HepG2 (cell line): ENCODE data around the gene KRTAP10-8. TPM values are rescaled to one million over a fixed set of nuclear protein-coding genes. Genes with fewer than 3 reads are reported as not detected.

Experiments used
- ATAC-seq: fragments of 200-7000 bp; cut with Tn5 transposase; 3 replicates; pipeline ENCODE4 v1.9.1; 2020; ENCODE audit warnings: mild to moderate bottlenecking, moderate library complexity
- BruUV-seq: library from RNA; stranded (reverse); fragments of 400-500 nt; replicated peaks from 2 replicates; lab custom pipeline; 2021; lab: Mats Ljungman, UMichigan
- CTCF ChIA-PET: fragments of 300-600 bp; formaldehyde crosslinking; extraction: SDS; loops from one replicate; lab custom pipeline; 2021; ENCODE audit warnings: low total read pairs, inconsistent platforms, low intra/inter-chr PET ratio; lab: Yijun Ruan, JAX
- POLR2A ChIA-PET: fragments of 350-600 bp; sonication (Branson Sonifier 250); formaldehyde crosslinking; loops from one replicate; lab custom pipeline; 2020; ENCODE audit warnings: antibody characterized with exemption, inconsistent platforms; lab: Yijun Ruan, JAX
- DNase-seq: peaks from one replicate; pipeline ENCODE4 v3.0.0-alpha.2; 2015; ENCODE audit warnings: low spot score
- FAIRE-seq: peaks from 3 replicates; lab custom pipeline; 2011; peaks lifted over from hg19 to GRCh38; lab: Jason Lieb, UNC
- H2AFZ ChIP-seq: one replicate; pipeline ENCODE4 v1.6.1; 2011; ENCODE audit warnings: low read length, inconsistent platforms
- H3K27ac ChIP-seq: fragments of 300-600 bp; 3 replicates; pipeline ENCODE4 v1.8.0; 2011; ENCODE audit warnings: mixed run types, mild to moderate bottlenecking, mixed read lengths, low read length, inconsistent platforms; ENCODE audit not compliant: insufficient read depth; ENCODE audit errors: extremely low read length
- H3K27me3 ChIP-seq, 2 experiments: fragments of 200-600 bp in 1 of 2; 2 replicates in 1 of 2; 3 replicates in 1 of 2; pipeline versions ENCODE4 v1.6.0 to v1.8.0; 2011; ENCODE audit warnings: low read length in 2 of 2, mild to moderate bottlenecking in 2 of 2, moderate library complexity in 2 of 2, inconsistent platforms in 1 of 2; ENCODE audit not compliant: insufficient read depth in 2 of 2, control insufficient read depth in 1 of 2
- H3K36me3 ChIP-seq, 2 experiments: fragments of 200-600 bp in 1 of 2; replicated peaks in 1 of 2; 2 replicates in 1 of 2; 3 replicates in 1 of 2; pipeline versions ENCODE4 v1.5.1 to v1.8.0; 2011; ENCODE audit warnings: low read length in 2 of 2, inconsistent platforms in 1 of 2; ENCODE audit not compliant: insufficient read depth in 2 of 2, control insufficient read depth in 1 of 2
- H3K4me1 ChIP-seq: 2 replicates; pipeline ENCODE4 v1.5.1; 2012; ENCODE audit warnings: low read length, inconsistent platforms; ENCODE audit not compliant: insufficient read depth
- H3K4me2 ChIP-seq: 2 replicates; pipeline ENCODE4 v1.6.0; 2011; ENCODE audit warnings: low read depth, low read length, inconsistent platforms
- H3K4me3 ChIP-seq, 3 experiments: fragments of 200-600 bp in 1 of 3; sonication (generic), shearing (Covaris generic) in 1 of 3; replicated peaks in 1 of 3; 2 replicates each; pipeline ENCODE4 v1.5.1; 2011 to 2016; ENCODE audit warnings: low read length in 3 of 3, inconsistent platforms in 2 of 3, low read depth in 2 of 3, mild to moderate bottlenecking in 2 of 3, control low read depth in 1 of 3, mixed read lengths in 1 of 3; ENCODE audit not compliant: insufficient read depth in 1 of 3
- H3K79me2 ChIP-seq: one replicate; pipeline ENCODE4 v1.6.1; 2011; ENCODE audit warnings: low read length, inconsistent platforms; ENCODE audit not compliant: insufficient read depth
- H3K9ac ChIP-seq: 2 replicates; pipeline ENCODE4 v1.6.0; 2011; ENCODE audit warnings: mild to moderate bottlenecking, low read depth, low read length, inconsistent platforms; ENCODE audit not compliant: insufficient read depth
- H3K9me3 ChIP-seq: 2 replicates; pipeline ENCODE4 v1.5.1; 2012; ENCODE audit warnings: mild to moderate bottlenecking, low read length
- H4K20me1 ChIP-seq: 2 replicates; pipeline ENCODE4 v1.6.0; 2011; ENCODE audit warnings: inconsistent platforms, mild to moderate bottlenecking, low read length, moderate library complexity; ENCODE audit not compliant: insufficient read depth
- CEBPZ ChIP-seq: IDR thresholded peaks from 2 replicates; pipeline ENCODE4 v1.6.1; 2012; ENCODE audit warnings: low read length, improper control_type of control experiment
- HNRNPH1 ChIP-seq: fragments of 200-400 bp; formaldehyde crosslinking; optimal IDR thresholded peaks from 2 replicates; pipeline ENCODE3; 2017; ENCODE audit warnings: mild to moderate bottlenecking, low read depth, low read length
- HOXA5 ChIP-seq: sonication (generic); formaldehyde crosslinking; IDR thresholded peaks from 2 replicates; pipeline ENCODE4 v1.4.0; 2020; ENCODE audit warnings: missing genetic modification reagents
- IKZF4 ChIP-seq: sonication (generic); formaldehyde crosslinking; IDR thresholded peaks from 2 replicates; pipeline ENCODE4 v1.5.1; 2020; ENCODE audit warnings: borderline replicate concordance, mild to moderate bottlenecking, low read depth, missing genetic modification reagents; ENCODE audit errors: not compliant biosample characterization
- STAT5B ChIP-seq: sonication (generic); formaldehyde crosslinking; IDR thresholded peaks from 2 replicates; pipeline ENCODE4 v1.4.0; 2020; ENCODE audit warnings: missing genetic modification reagents
- SYNCRIP ChIP-seq: fragments of 200-400 bp; formaldehyde crosslinking; IDR thresholded peaks from 2 replicates; pipeline ENCODE4 v1.6.1; 2018; ENCODE audit warnings: mild to moderate bottlenecking, low read depth, low read length; ENCODE audit not compliant: insufficient read depth
- ZNF143 ChIP-seq: sonication (generic); formaldehyde crosslinking; IDR thresholded peaks from 2 replicates; pipeline ENCODE4 v1.4.0; 2020; ENCODE audit warnings: missing genetic modification reagents
- ZNF281 ChIP-seq: sonication (generic); formaldehyde crosslinking; IDR thresholded peaks from 2 replicates; pipeline ENCODE4 v1.4.0; 2020; ENCODE audit warnings: missing genetic modification reagents, borderline replicate concordance
- ZNF883 ChIP-seq: sonication (generic); formaldehyde crosslinking; IDR thresholded peaks from 2 replicates; pipeline ENCODE4 v1.5.1; 2020; ENCODE audit warnings: mild to moderate bottlenecking, missing genetic modification reagents; ENCODE audit errors: not compliant biosample characterization
- ZSCAN9 ChIP-seq: IDR thresholded peaks from 2 replicates; pipeline ENCODE4 v1.6.1; 2016; ENCODE audit warnings: borderline replicate concordance
- WGBS: methylation state at CpG from one replicate; pipeline ENCODE4 v1.1.6; 2017; ENCODE audit warnings: low lambda C conversion rate; 5-methylcytosine and 5-hydroxymethylcytosine counted together
- in situ Hi-C: cut with HindIII; loops from 2 replicates; pipeline ENCODE4 v1.10.0; 2017; ENCODE audit warnings: low pct_unique_long_range_greater_than_20kb; ENCODE audit not compliant: extremely low pct_ligation_motif_present
- intact Hi-C: fragments of 100-400 bp; cut with micrococcal nuclease; formaldehyde crosslinking; loops from one replicate; pipeline ENCODE4 v1.10.0; 2022; ENCODE audit not compliant: unreplicated experiment
- polyA plus RNA-seq, 8 experiments: library from polyadenylated mRNA; depleted of rRNA in 3 of 8; stranded (reverse) in 7 of 8; unstranded in 1 of 8; fragments of >200 nt; fragmentation: Illumina TruSeq in 4 of 8; extraction: Trizol in 4 of 8; gene quantifications; 2 replicates each; pipeline versions ENCODE4 v1.2.1 to v1.2.3, GENCODE V29; 2011 to 2016; ENCODE audit warnings: low read depth in 4 of 8, missing spikeins in 1 of 8, mixed read lengths in 1 of 8; ENCODE audit not compliant: insufficient read depth in 1 of 8
- total RNA-seq, 5 experiments: library from RNA; depleted of rRNA; stranded (reverse); fragments of >200 nt; fragmentation: Illumina TruSeq; extraction: Trizol; gene quantifications; 2 replicates each; pipeline ENCODE4 v1.2.3, GENCODE V29; 2016; ENCODE audit warnings: low read depth in 1 of 5
- TF ChIP-seq, protein P1 (sequence below): sonication (generic); formaldehyde crosslinking; IDR thresholded peaks from 2 replicates; pipeline ENCODE4 v1.8.0; 2023; ENCODE audit warnings: mild to moderate bottlenecking, missing genetic modification reagents

Gene KRTAP10-8
- total and polyA plus RNA-seq, 2 of the 13 experiments (the other 11 are each of a cell fraction or from before 2014, with no cell fraction given) = not detected

DNA sequence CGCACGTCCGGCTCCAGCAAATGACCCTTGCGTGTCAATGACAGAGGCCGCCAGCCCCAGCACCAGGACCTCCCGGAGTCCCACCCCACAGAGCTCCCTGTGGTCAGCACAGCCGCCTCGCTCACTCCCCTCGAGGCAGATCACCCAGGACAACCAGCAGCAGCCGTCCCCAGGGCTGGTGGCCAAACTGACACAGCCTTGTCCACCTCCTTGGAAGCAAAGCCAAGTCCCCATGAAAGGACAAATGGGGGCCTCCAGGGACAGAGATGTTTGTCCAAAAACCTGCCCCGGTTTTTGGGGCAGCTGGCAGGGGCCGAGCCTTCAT, 27.4 kb downstream of the KRTAP10-8 start (continued):
- TF ChIP-seq CEBPZ = no peak
- TF ChIP-seq ZNF143 (CRISPR knock-in tag) = no peak
- no peak for TF ChIP-seq HNRNPH1
- TF ChIP-seq, all 625 proteins: peak for 0

- peaks cover 22% of the 10 kb centered on the region for H3K9me3 ChIP-seq
- H2AFZ ChIP-seq = no peak overlapping the region
- ChIA-PET POLR2A (no interaction called here), CTCF (no interaction called here)
- DNase-seq = no peak
- no peaks in the 10 kb centered on the region for H3K79me2 ChIP-seq
- in situ Hi-C loops = no loop called here
- no peak overlapping the region for H3K4me2 ChIP-seq
- FAIRE-seq = no peak
- no peaks in the 10 kb centered on the region for H3K36me3 ChIP-seq
- no peak overlapping the region for H3K27ac ChIP-seq
- no TSS peak for BruUV-seq
- no peaks in the 10 kb centered on the region for H4K20me1 ChIP-seq
- H3K4me3 ChIP-seq = no peak overlapping the region
- intact Hi-C loops = no loop called here
- peaks cover 1 to 6% of the 10 kb centered on the region in 2 experiments; a peak in 2 of 5 replicates for H3K27me3 ChIP-seq
- no peak overlapping the region for H3K9ac ChIP-seq
- no peak for ATAC-seq
- no peaks in the 10 kb centered on the region for H3K4me1 ChIP-seq
- 20% methylated on average over 2 of the region's 5 CpGs for WGBS
- TF ChIP-seq HOXA5 (CRISPR knock-in tag) (no peak), ZNF281 (CRISPR knock-in tag) (no peak), IKZF4 (CRISPR knock-in tag) (no peak), STAT5B (no peak), SYNCRIP (no peak), ZNF883 (CRISPR knock-in tag) (no peak), ZSCAN9 (CRISPR knock-in tag) (no peak)
- TF ChIP-seq, protein P1, sequence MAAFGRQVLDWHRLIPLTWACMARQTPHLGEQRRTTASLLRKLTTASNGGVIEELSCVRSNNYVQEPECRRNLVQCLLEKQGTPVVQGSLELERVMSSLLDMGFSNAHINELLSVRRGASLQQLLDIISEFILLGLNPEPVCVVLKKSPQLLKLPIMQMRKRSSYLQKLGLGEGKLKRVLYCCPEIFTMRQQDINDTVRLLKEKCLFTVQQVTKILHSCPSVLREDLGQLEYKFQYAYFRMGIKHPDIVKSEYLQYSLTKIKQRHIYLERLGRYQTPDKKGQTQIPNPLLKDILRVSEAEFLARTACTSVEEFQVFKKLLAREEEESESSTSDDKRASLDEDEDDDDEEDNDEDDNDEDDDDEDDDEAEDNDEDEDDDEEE (CRISPR knock-in tag) = no peak
Measured at GRCh38 chr21:44640761-44641160, 28.9 kb downstream of the KRTAP10-8 start.
